Stimulated activated CD4-positive, alpha-beta T cell treated with anti-CD3 and anti-CD28 coated beads, TNF-alpha, amount 100 ng/mL, for 1 hour (primary cell): ENCODE measurements around the gene LGALS3.
"Not testable (repeated sequence)": the region's sequence is repeated elsewhere in the genome, so short reads cannot be mapped to it uniquely, and the experiment has no call there.

Experiments used
- DNase-seq, 3 donors: peaks; one replicate each; pipeline ENCODE4 v3.0.0-alpha.2; 2020; ENCODE audit warnings: low read depth in 3 of 3, low spot score in 1 of 3

The LGALS3 gene

GRCh38 chr14:55129086-55129427, at the start of gene LGALS3:
LGALS3 (plus strand) TSS chr14:55129252; CDS start chr14:55137374, 8,122 bp downstream.
- no peak for DNase-seq

GRCh38 chr14:55079961-55080360, 49.1 kb upstream of the LGALS3 start:
- not testable (repeated sequence) for DNase-seq

DNA sequence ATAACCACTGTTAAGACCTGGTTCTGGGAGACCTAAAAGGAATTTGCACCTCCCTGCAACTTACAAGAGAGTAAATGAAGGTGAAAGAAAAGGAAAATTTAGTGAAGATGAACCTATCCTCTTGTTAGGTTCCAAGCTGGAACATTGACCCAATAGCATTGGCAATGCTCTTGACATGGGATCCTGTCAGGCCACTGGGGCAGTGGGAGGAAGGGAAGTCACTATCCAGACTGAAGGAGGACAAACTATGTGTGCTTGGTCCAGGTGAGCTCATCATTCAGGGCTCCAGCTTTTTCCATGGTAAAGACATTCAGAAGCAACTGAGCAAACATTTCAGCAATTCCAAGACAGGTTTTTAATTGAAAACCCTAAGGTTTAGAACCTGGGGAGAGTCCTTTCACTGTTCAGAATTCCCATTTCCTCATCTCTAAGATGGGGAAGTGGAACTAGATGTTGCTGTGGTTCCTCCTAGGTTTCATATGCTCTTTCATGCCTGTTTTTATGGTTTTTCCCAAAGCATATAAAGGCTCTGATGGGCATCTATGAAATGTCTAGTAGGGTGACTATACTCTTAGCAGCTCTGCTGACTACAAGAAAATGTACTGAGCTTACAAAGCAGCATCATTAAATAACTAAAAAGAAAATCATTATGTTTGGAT, 44.5 kb upstream of the LGALS3 start:
- no peak for DNase-seq

GRCh38 chr14:55085060-55085660, 43.9 kb upstream of the LGALS3 start:
- no peak for DNase-seq

GRCh38 chr14:55086938-55087337, 42.1 kb upstream of the LGALS3 start:
- DNase-seq, result no peak

GRCh38 chr14:55088356-55088755, 40.7 kb upstream of the LGALS3 start:
- no peak for DNase-seq

DNA sequence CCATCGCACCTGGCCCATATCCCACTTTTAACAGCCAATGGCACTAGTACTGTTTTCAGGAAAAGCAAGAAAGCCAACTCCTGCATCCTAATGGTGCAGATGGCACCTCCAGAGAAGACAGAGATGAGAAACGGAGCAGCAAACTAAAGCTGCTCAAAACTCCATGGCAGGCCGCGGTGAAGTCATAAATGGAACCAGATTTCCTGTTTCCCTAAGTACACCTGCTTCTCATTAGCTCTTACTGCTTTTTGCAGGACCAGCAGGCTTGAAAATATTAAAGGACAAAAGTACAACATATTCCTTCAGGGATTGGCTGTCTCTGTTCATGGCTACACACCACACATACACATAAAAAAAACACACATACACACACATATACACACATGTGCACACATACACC, 36.7 kb upstream of the LGALS3 start:
- no peak for DNase-seq

DNA sequence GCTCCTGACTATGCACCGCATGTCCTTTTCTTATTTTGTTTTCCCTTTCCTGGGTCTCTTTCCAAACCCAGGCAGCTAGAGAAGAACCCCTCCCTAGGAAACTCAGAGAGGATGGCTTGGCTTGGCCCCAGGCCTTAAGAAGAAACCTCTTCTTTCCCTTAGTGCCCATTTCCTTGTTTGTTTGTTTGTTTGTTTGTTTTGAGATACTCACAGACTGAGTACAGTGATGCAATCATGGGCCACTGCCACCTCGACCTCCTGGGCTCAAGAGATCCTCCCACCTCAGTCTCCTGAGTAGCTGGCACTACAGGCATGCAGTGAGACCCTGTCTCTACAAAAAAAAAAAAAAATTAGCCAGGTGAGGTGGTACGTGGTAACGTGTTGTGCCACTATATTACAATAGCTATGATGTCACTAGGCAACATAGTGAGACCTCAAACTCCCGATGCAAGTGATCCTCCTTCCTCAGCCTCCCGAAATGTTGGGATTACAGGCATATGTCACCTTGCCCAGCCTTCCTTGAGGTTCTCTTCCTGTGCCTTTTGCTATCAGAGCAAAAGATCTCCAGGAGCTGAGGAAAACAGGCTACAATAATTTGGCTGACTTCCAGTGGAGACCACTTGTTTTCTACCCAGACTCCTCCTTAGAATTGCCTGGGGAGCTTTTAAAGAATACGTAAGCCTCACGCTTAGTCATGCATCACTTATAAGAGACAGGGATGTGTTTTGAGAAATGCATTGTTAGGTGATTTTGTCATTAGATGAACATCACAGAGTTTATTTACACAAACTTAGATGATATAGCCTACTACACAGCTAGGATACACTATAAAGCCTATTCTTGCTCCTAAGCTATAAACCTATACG, 34.5 kb upstream of the LGALS3 start:
- DNase-seq, result no peak

- DNase-seq, result peak in 1 of 3 donors; percentile 10
Measured at GRCh38 chr14:55097881-55098560, 31.0 kb upstream of the LGALS3 start.

DNA sequence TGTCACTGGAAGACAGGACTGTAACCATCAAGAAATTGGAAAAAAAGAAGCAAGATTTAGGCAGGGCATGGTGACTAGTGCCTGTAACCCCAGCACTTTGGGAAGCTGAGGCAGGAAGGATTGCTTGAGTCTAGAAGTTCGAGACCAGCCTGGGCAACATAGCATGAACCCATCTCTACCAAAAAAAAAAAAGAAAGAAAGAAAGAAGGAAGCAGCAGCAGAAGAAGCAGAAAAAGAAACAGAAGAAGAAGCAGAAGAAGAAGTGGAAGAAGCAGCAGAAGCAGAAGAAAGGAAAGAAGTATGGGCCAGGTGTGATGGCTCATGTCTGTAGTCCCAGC, 30.5 kb upstream of the LGALS3 start:
- no peak for DNase-seq

GRCh38 chr14:55099756-55100155, 29.3 kb upstream of the LGALS3 start:
- no peak for DNase-seq

- DNase-seq, result no peak
Measured at GRCh38 chr14:55101698-55102097, 27.4 kb upstream of the LGALS3 start.

DNA sequence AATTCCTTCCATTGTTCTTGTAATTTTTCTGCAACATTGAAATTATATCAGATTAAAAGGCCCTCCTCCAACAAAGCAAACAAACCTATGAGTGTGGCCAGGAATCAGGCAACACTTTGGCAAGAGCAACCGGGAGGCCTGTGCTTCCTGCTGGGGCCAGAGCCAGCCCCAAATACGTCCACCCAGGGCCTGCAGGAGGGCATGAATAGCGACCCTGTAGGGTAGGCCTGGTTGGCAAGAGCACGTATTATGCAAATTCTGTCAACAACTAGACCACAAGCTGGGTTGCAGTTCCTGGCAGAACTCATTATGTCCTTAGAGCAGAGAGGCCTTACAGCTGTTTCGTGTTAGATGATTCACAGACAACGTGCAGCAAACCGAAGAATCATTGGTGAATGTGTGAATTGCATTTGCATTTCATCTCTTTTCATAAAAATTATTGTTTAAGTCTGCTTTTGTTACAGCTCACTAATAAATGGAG, 26.9 kb upstream of the LGALS3 start:
- DNase-seq, result no peak

- peak; percentile 13 to 25 (median 18) for DNase-seq
Measured at GRCh38 chr14:55103005-55103640, 25.9 kb upstream of the LGALS3 start.

GRCh38 chr14:55103971-55104954, 24.8 kb upstream of the LGALS3 start:
- no peak for DNase-seq

GRCh38 chr14:55105991-55106390, 23.1 kb upstream of the LGALS3 start:
- DNase-seq, result no peak

- no peak for DNase-seq
Measured at GRCh38 chr14:55107766-55108554, 21.1 kb upstream of the LGALS3 start.

DNA sequence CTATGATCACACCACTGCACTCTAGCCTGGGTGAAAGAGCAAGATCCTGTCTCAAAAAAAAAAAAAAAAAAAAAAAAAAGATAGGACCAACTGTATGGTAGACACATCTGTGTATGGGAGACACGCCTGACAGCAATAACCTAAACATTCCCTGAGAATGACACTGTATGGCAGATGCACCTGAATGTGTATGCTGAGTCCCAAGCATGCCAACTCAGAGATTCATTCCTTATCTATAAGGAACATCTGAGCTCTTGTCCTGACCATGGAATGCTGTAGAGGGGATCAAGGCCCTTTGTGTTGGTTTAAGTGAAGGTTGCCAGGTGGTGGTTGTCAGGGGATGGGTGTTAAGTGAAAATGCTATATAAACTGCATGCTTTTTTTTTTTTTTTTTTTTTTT, 19.2 kb upstream of the LGALS3 start:
- no peak for DNase-seq

GRCh38 chr14:55111122-55111708, 17.8 kb upstream of the LGALS3 start:
- DNase-seq, result no peak
